Endothelial cell of umbilical vein (primary cell): ENCODE measurements around the gene KIFC1. TPM values are rescaled to one million over a fixed set of nuclear protein-coding genes. Genes with fewer than 3 reads are reported as not detected.

ENCODE experiments used
- BruUV-seq: library from RNA; stranded (reverse); fragments of 400-500 nt; replicated peaks from 2 replicates; lab custom pipeline; 2021; lab: Mats Ljungman, UMichigan
- CTCF ChIA-PET: fragments of 300-600, 350-600 bp; sonication (Branson Sonifier 250); formaldehyde crosslinking; loops from one replicate; lab custom pipeline; 2021; ENCODE audit warnings: antibody characterized with exemption, inconsistent platforms; lab: Charles Lee
- POLR2A ChIA-PET: fragments of 300-600, 350-600 bp; sonication (Branson Sonifier 250); formaldehyde crosslinking; loops from one replicate; lab custom pipeline; 2021; ENCODE audit warnings: antibody characterized with exemption, inconsistent platforms; lab: Charles Lee
- DNase-seq: peaks from one replicate; pipeline ENCODE4 v3.0.0-alpha.2; 2011; ENCODE audit warnings: low read depth, low spot score
- FAIRE-seq: peaks from 2 replicates; lab custom pipeline; 2011; peaks lifted over from hg19 to GRCh38; lab: Jason Lieb, UNC
- H2AFZ ChIP-seq: 2 replicates; pipeline ENCODE4 v1.6.0; 2012; ENCODE audit warnings: low read depth, low read length, control low read depth, inconsistent platforms
- H3K27ac ChIP-seq: 2 replicates; pipeline ENCODE4 v1.5.1; 2011; ENCODE audit warnings: low read depth, mild to moderate bottlenecking, control low read depth, low read length, moderate library complexity; ENCODE audit not compliant: insufficient read depth
- H3K27me3 ChIP-seq, 2 experiments: 2 replicates each; pipeline versions ENCODE4 v1.6.0 to v1.6.1; 2011; ENCODE audit warnings: low read length in 2 of 2, mixed read lengths in 1 of 2; ENCODE audit not compliant: control insufficient read depth in 2 of 2, insufficient read depth in 2 of 2
- H3K36me3 ChIP-seq, 2 experiments: 2 replicates in 1 of 2; 3 replicates in 1 of 2; pipeline ENCODE4 v1.5.1; 2011; ENCODE audit warnings: low read length in 2 of 2, mild to moderate bottlenecking in 1 of 2, moderate library complexity in 1 of 2; ENCODE audit not compliant: control insufficient read depth in 2 of 2, insufficient read depth in 2 of 2; ENCODE audit errors: extremely low read depth in 1 of 2
- H3K4me1 ChIP-seq: 3 replicates; pipeline ENCODE4 v1.5.1; 2011; ENCODE audit warnings: mild to moderate bottlenecking, low read length; ENCODE audit not compliant: control insufficient read depth, insufficient read depth; ENCODE audit errors: extremely low read depth
- H3K4me2 ChIP-seq: 2 replicates; pipeline ENCODE4 v1.6.1; 2011; ENCODE audit warnings: low read length, control low read depth, mixed read lengths; ENCODE audit not compliant: insufficient read depth
- H3K4me3 ChIP-seq, 3 experiments: fragments of 200-600 bp in 1 of 3; sonication (generic), shearing (Covaris generic) in 1 of 3; replicated peaks in 1 of 3; 2 replicates each; pipeline ENCODE4 v1.5.1; 2011 to 2016; ENCODE audit warnings: control low read depth in 3 of 3, low read length in 3 of 3, mild to moderate bottlenecking in 2 of 3, inconsistent platforms in 1 of 3, low read depth in 1 of 3, moderate library complexity in 1 of 3; ENCODE audit not compliant: insufficient read depth in 1 of 3
- H3K79me2 ChIP-seq: 2 replicates; pipeline ENCODE4 v1.6.0; 2012; ENCODE audit warnings: low read length, inconsistent platforms; ENCODE audit not compliant: control insufficient read depth, insufficient read depth
- H3K9ac ChIP-seq: replicated peaks from 2 replicates; pipeline ENCODE3; 2011; ENCODE audit warnings: low read length, control low read depth; ENCODE audit not compliant: insufficient read depth; ENCODE audit errors: extremely low read depth
- H3K9me1 ChIP-seq: replicated peaks from 3 replicates; pipeline ENCODE4 v1.6.0; 2011; ENCODE audit warnings: mild to moderate bottlenecking, low read length; ENCODE audit not compliant: control insufficient read depth, insufficient read depth; ENCODE audit errors: extremely low read depth
- H3K9me3 ChIP-seq: replicated peaks from 2 replicates; pipeline ENCODE4 v1.5.1; 2012; ENCODE audit warnings: low read length, inconsistent platforms; ENCODE audit not compliant: control insufficient read depth, insufficient read depth
- H4K20me1 ChIP-seq: replicated peaks from 2 replicates; pipeline ENCODE3; 2011; ENCODE audit warnings: mild to moderate bottlenecking, low read length; ENCODE audit not compliant: control insufficient read depth, insufficient read depth; ENCODE audit errors: extremely low read depth
- EZH2 ChIP-seq: IDR thresholded peaks from 2 replicates; pipeline ENCODE4 v1.6.1; 2012; ENCODE audit warnings: borderline replicate concordance, low read depth, mild to moderate bottlenecking, moderate library complexity, low read length, inconsistent platforms; ENCODE audit not compliant: severe bottlenecking
- FOS ChIP-seq: IDR thresholded peaks from 2 replicates; pipeline ENCODE4 v1.6.1; 2011; ENCODE audit warnings: mild to moderate bottlenecking, low read length, moderate library complexity, borderline replicate concordance; ENCODE audit not compliant: insufficient read depth
- GATA2 ChIP-seq: IDR thresholded peaks from 2 replicates; pipeline ENCODE4 v1.7.0; 2011; ENCODE audit warnings: low read depth, mild to moderate bottlenecking, moderate library complexity, mixed read lengths, low read length; ENCODE audit not compliant: insufficient read length, insufficient read depth
- MAX ChIP-seq: IDR thresholded peaks from 2 replicates; pipeline ENCODE4 v1.6.1; 2011; ENCODE audit not compliant: insufficient read depth, insufficient read length
- MYC ChIP-seq: IDR thresholded peaks from one replicate; pipeline ENCODE4 v1.6.1; 2011; ENCODE audit warnings: mild to moderate bottlenecking, low read depth, low read length
- POLR2A ChIP-seq: IDR thresholded peaks from 2 replicates; pipeline ENCODE4 v1.6.1; 2012; ENCODE audit warnings: low read depth, mild to moderate bottlenecking, control low read depth, low read length
- POLR2AphosphoS5 ChIP-seq: IDR thresholded peaks from 2 replicates; pipeline ENCODE4 v1.6.1; 2012; ENCODE audit warnings: low read depth, mild to moderate bottlenecking, control low read depth, low read length, moderate library complexity; ENCODE audit not compliant: insufficient read depth
- dilution Hi-C: fragments of 300-500 bp; cut with MboI; formaldehyde crosslinking; loops from one replicate; pipeline ENCODE4 v1.15.0; 2019; ENCODE audit warnings: low sequenced_read_pairs; ENCODE audit not compliant: extremely low pct_ligation_motif_present
- intact Hi-C: fragments of 100-400 bp; cut with micrococcal nuclease; formaldehyde crosslinking; loops from one replicate; pipeline ENCODE4 v1.10.0; 2022
- polyA plus RNA-seq, 4 experiments: library from polyadenylated mRNA; depleted of rRNA in 3 of 4; stranded (reverse) in 3 of 4; unstranded in 1 of 4; fragments of >200 nt; gene quantifications; 2 replicates each; pipeline versions ENCODE4 v1.2.1 to v1.2.3, GENCODE V29; 2011 to 2012; ENCODE audit warnings: missing spikeins in 1 of 4
- total RNA-seq: library from RNA; stranded (reverse); gene quantifications from 2 replicates; pipeline ENCODE4 v1.2.3, GENCODE V29; 2021
- TF ChIP-seq, protein P1 (sequence below), 2 donors: IDR thresholded peaks; 1 replicate in 1 of 2; 2 replicates in 1 of 2; pipeline ENCODE4 v1.5.1; 2011; ENCODE audit warnings: low read length in 2 of 2, mild to moderate bottlenecking in 2 of 2, moderate library complexity in 2 of 2, control low read depth in 1 of 2, inconsistent platforms in 1 of 2, low read depth in 1 of 2; ENCODE audit not compliant: insufficient read depth in 1 of 2; ENCODE audit errors: extremely low read depth in 1 of 2

The KIFC1 gene
- total and polyA plus RNA-seq, 2 donors (not counting 3 experiments of a cell fraction or from before 2014, with no cell fraction given): 39.3 to 63.4 TPM

DNA sequence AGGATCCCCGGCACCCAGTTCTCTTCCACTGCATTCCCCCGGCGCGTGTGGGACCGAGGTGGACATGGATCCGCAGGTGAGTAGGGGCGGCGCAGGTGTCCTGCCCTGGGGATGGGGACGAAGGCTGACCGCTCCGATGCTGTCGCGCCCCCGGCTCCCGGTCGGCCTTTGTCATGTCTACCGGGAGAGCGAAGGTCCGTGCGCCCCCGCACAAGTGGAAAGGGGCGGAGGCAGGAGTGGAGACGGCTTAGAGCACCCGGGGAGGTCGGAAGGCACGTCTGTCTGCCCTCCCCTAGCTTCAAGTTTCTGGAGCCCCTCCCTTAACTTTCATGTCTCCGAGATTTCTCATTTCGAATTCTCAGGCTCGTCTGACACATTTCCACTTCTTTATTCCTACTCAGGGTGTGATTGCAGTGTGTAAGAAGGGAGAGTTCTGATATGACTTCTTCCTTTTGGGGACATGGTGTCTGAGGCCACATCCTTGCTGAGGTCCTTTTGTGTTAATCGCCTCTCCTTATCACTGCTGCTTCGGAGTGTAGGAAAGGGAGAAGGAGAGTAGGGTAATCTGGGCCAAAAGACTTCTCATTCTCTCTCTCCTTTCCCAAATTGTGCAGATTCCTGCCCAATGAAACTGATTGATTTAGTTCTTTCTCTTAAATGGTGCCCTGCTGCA is 435 bp downstream of the KIFC1 start:
- peak overlapping the region; percentile 73 to 85 (median 84) for H3K4me3 ChIP-seq
- intact Hi-C loops (loop anchor here (1.0 to 5.0 kb wide), 5 partner anchors 18 to 100 kb away; partner anchors contain the start of gene ZBTB9), dilution Hi-C loops (no loop called here)
- peaks cover 26% of the 10 kb centered on the region for H3K4me1 ChIP-seq
- H2AFZ ChIP-seq: peak overlapping the region; percentile 82
- H3K4me2 ChIP-seq: peak overlapping the region; percentile 64
- H3K9me1 ChIP-seq: no peaks in the 10 kb centered on the region
- H3K27ac ChIP-seq: peak overlapping the region; percentile 46
- peaks cover 51% of the 10 kb centered on the region for H3K79me2 ChIP-seq
- TF ChIP-seq MAX: no peak
- no peak for TF ChIP-seq FOS
- TF ChIP-seq, protein P1, sequence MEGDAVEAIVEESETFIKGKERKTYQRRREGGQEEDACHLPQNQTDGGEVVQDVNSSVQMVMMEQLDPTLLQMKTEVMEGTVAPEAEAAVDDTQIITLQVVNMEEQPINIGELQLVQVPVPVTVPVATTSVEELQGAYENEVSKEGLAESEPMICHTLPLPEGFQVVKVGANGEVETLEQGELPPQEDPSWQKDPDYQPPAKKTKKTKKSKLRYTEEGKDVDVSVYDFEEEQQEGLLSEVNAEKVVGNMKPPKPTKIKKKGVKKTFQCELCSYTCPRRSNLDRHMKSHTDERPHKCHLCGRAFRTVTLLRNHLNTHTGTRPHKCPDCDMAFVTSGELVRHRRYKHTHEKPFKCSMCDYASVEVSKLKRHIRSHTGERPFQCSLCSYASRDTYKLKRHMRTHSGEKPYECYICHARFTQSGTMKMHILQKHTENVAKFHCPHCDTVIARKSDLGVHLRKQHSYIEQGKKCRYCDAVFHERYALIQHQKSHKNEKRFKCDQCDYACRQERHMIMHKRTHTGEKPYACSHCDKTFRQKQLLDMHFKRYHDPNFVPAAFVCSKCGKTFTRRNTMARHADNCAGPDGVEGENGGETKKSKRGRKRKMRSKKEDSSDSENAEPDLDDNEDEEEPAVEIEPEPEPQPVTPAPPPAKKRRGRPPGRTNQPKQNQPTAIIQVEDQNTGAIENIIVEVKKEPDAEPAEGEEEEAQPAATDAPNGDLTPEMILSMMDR (IDR thresholded peaks at IDR 0.05; ENCODE audit: extremely low read depth in 1 of 2, insufficient read depth in 1 of 2, low read depth in 1 of 2, low read length in 2 of 2): no peak
- TF ChIP-seq GATA2: no peak
- TF ChIP-seq EZH2: no peak
- TF ChIP-seq MYC: no peak
- TF ChIP-seq POLR2AphosphoS5: no peak
- TF ChIP-seq POLR2A: no peak
- FAIRE-seq (peak; percentile 55), DNase-seq (peak; percentile 28)
- BruUV-seq: TSS peak; percentile 71
- no peaks in the 10 kb centered on the region for H3K27me3 ChIP-seq
- POLR2A ChIA-PET: no interaction called here
- CTCF ChIA-PET: interaction anchor here (2.0 kb wide), 1 partner anchor 15 kb away, joined by 7 read pairs; no protein-coding TSS in a partner anchor
- peak overlapping the region; percentile 55 for H3K9ac ChIP-seq
- H3K9me3 ChIP-seq: no peaks in the 10 kb centered on the region
- no peaks in the 10 kb centered on the region for H4K20me1 ChIP-seq
- peaks cover 0 to 2% of the 10 kb centered on the region in 2 experiments for H3K36me3 ChIP-seq
